Cardiac fibroblast (primary cell): ENCODE data around the gene DIP2C.

Source experiments
- DNase-seq, 2 donors: peaks; one replicate each; pipeline versions ENCODE4 v3.0.0 to v3.0.0-alpha.2; 2010; ENCODE audit warnings: low read depth in 2 of 2
- H3K4me3 ChIP-seq, 2 donors: replicated peaks in 1 of 2; 1 replicate in 1 of 2; 2 replicates in 1 of 2; pipeline ENCODE4 v1.5.1; 2011; ENCODE audit warnings: low read depth in 2 of 2, low read length in 2 of 2, mild to moderate bottlenecking in 2 of 2, moderate library complexity in 1 of 2
- CTCF ChIP-seq: IDR thresholded peaks from one replicate; pipeline ENCODE4 v1.5.1; 2011; ENCODE audit warnings: low read depth, mild to moderate bottlenecking, low read length, inconsistent platforms

The DIP2C gene

DNA sequence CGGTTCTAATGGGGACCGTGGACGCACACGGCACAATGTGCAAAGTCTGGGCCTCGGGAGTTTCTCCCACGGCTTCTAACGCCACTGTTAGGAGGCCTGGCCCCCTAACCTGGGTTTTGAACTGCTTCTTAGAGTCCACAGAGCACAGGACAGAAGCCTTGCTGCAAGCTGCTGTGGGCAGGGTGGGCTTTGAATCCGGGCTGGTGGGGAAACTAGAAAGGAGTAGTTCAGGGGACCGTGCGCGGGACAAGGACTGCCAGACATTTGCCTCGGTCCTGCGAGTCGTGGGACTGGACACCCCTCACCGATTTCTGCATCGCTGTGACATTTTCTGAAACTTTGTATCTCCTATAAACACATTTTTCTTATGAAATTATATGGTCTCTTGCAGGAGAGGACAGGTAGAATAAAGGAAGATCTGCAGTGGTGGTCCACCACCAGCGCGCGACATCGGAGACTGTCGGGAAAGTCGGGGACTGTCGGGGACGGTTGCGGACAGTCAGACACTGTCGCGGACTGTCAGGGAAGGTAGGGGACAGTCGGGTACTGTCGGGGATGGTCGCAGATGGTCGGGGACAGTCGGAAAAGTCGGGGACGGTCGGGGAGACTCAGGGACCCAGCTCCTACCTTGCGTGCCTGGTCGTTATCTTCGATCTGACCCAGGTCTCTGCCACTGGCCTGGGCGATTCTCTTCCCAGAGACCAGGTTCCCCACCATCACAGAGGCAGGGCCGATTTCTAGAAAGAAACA is 332.1 kb downstream of the DIP2C start:
- TF ChIP-seq CTCF, result no peak
- no peak for DNase-seq
- H3K4me3 ChIP-seq, result no peak overlapping the region

GRCh38 chr10:356452-356851 is 333.0 kb downstream of the DIP2C start:
- DNase-seq, result no peak
- TF ChIP-seq CTCF, result no peak
- H3K4me3 ChIP-seq, result no peak overlapping the region

DNA sequence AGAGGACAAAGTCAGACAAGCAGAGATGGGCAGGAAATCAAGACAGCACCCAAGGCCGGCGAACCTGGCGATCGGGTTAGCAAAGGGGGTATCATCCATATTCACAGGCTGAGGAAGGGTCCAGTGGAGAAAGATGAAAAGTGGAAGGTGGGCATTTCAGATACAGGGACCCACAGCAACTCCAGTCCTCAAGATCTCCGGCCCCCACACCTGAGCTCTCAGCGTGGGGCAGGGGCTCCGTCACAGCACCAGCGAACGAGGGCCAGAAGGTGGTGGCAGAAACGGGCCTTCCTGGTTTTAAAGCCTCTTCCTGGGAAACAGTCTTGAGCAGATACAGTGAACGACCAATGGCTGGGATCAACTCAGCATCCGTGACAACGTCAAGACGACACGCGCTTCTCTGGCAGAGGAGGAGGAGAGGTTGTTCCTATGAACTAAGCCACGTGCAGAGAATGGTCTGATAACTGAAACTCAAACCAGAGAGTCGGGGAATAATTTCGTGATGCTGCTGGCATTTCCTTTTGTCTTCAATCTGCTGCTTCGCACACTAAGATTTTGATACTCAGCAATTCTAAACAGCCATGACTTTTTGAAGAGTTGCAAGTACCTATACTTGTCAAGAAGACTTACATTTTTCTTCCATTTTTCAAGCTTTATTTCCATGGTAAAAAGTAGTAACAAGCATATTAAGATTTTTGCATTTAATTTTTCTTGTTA is 334.4 kb downstream of the DIP2C start:
- no peak for TF ChIP-seq CTCF
- no peak overlapping the region for H3K4me3 ChIP-seq
- DNase-seq, result no peak

GRCh38 chr10:352476-353235 is 336.8 kb downstream of the DIP2C start:
- DNase-seq, result no peak
- TF ChIP-seq CTCF, result no peak
- H3K4me3 ChIP-seq, result no peak overlapping the region

- TF ChIP-seq CTCF, result no peak
- DNase-seq, result no peak
- no peak overlapping the region for H3K4me3 ChIP-seq
These were observed 337.6 kb downstream of the DIP2C start for GRCh38 chr10:351770-352334.

GRCh38 chr10:350981-351501 is 338.4 kb downstream of the DIP2C start:
- H3K4me3 ChIP-seq, result no peak overlapping the region
- DNase-seq, result no peak
- no peak for TF ChIP-seq CTCF
